ENCODE results near the gene MPP3. TPM values are rescaled to one million over a fixed set of nuclear protein-coding genes. Genes with fewer than 3 reads are reported as not detected.
"Not testable (repeated sequence)": the region's sequence is repeated elsewhere in the genome, so short reads cannot be mapped to it uniquely, and the experiment has no call there.

Gene MPP3
- total and polyA plus RNA-seq, 2 donors from 2014 or later: 3.2 to 5.8 TPM

- peaks cover 3 to 12% (median 10%) of the 10 kb centered on the region in 3 donors for H3K4me1 ChIP-seq (ENCODE audit: control insufficient read depth in 2 of 3, insufficient read depth in 2 of 3, low read depth in 1 of 3, low read length in 3 of 3)
- DNase-seq (no peak), FAIRE-seq (no peak)
- H3K36me3 ChIP-seq (ENCODE audit: control insufficient read depth in 2 of 3, insufficient read depth in 3 of 3, low read length in 3 of 3): no peaks in the 10 kb centered on the region
- intact Hi-C loops (cut with DNase I): loop anchor here (10.0 kb wide), 1 partner anchor 59 kb away; the partner anchor contains the start of gene CFAP97D1
- no peak overlapping the region for H3K4me3 ChIP-seq (ENCODE audit: low read length in 3 of 3)
- TF ChIP-seq CTCF (IDR thresholded peaks at IDR 0.05; ENCODE audit: borderline replicate concordance, extremely low read depth, insufficient read depth): no peak
- H3K9ac ChIP-seq (ENCODE audit: low read length in 3 of 3): no peak overlapping the region
- H3K27me3 ChIP-seq (ENCODE audit: control insufficient read depth, insufficient read depth, low read length): no peaks in the 10 kb centered on the region
- no peaks in the 10 kb centered on the region for H3K9me3 ChIP-seq (ENCODE audit: control insufficient read depth in 2 of 3, insufficient read depth in 1 of 3, low read length in 3 of 3)
- H3K27ac ChIP-seq (ENCODE audit: low read depth in 2 of 2, low read length in 2 of 2): no peak overlapping the region
These were observed 11.3 kb upstream of the MPP3 start for GRCh38 chr17:43844241-43844640.

DNA sequence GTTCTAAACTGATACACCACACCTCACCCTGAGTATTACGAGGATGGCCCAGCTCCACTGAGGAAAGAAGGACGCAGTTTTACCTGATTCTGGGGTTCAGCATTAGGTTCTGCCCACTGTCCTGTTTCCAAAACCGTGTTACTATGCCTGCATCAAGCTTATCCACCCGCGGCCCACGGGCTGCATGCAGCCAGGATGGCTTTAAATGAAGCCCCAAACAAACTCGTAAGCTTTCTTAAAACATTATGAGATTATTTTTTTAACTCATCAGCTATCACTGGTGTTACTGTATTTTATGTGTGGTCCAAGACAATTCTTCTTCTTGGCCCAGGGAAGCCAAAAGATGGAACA, 10.0 kb upstream of the MPP3 start:
- no peaks in the 10 kb centered on the region for H3K9me3 ChIP-seq (ENCODE audit: control insufficient read depth in 2 of 3, insufficient read depth in 1 of 3, low read length in 3 of 3)
- FAIRE-seq (no peak), DNase-seq (no peak)
- no peak overlapping the region for H3K27ac ChIP-seq (ENCODE audit: low read depth in 2 of 2, low read length in 2 of 2)
- H3K36me3 ChIP-seq (ENCODE audit: control insufficient read depth in 2 of 3, insufficient read depth in 3 of 3, low read length in 3 of 3): no peaks in the 10 kb centered on the region
- TF ChIP-seq CTCF (IDR thresholded peaks at IDR 0.05; ENCODE audit: borderline replicate concordance, extremely low read depth, insufficient read depth): no peak
- peaks cover 3 to 12% (median 10%) of the 10 kb centered on the region in 3 donors for H3K4me1 ChIP-seq (ENCODE audit: control insufficient read depth in 2 of 3, insufficient read depth in 2 of 3, low read depth in 1 of 3, low read length in 3 of 3)
- no peak overlapping the region for H3K9ac ChIP-seq (ENCODE audit: low read length in 3 of 3)
- no peak overlapping the region for H3K4me3 ChIP-seq (ENCODE audit: low read length in 3 of 3)
- intact Hi-C loops (cut with DNase I): loop anchor here (10.0 kb wide), 1 partner anchor 58 kb away; the partner anchor contains the start of gene CFAP97D1
- no peaks in the 10 kb centered on the region for H3K27me3 ChIP-seq (ENCODE audit: control insufficient read depth, insufficient read depth, low read length)

- DNase-seq; H3K27me3 ChIP-seq (ENCODE audit: control insufficient read depth, insufficient read depth, low read length); H3K9ac ChIP-seq (ENCODE audit: low read length in 3 of 3); H3K36me3 ChIP-seq (ENCODE audit: control insufficient read depth in 2 of 3, insufficient read depth in 3 of 3, low read length in 3 of 3); H3K27ac ChIP-seq (ENCODE audit: low read depth in 2 of 2, low read length in 2 of 2); H3K4me3 ChIP-seq (ENCODE audit: low read length in 3 of 3); FAIRE-seq; H3K9me3 ChIP-seq (ENCODE audit: control insufficient read depth in 2 of 3, insufficient read depth in 1 of 3, low read length in 3 of 3): not testable (repeated sequence)
- peaks cover 3 to 12% (median 10%) of the 10 kb centered on the region in 3 donors for H3K4me1 ChIP-seq (ENCODE audit: control insufficient read depth in 2 of 3, insufficient read depth in 2 of 3, low read depth in 1 of 3, low read length in 3 of 3)
- intact Hi-C loops (cut with DNase I): loop anchor here (10.0 kb wide), 1 partner anchor 58 kb away; the partner anchor contains the start of gene CFAP97D1
These were observed 9.4 kb upstream of the MPP3 start for GRCh38 chr17:43842091-43842974.

DNA sequence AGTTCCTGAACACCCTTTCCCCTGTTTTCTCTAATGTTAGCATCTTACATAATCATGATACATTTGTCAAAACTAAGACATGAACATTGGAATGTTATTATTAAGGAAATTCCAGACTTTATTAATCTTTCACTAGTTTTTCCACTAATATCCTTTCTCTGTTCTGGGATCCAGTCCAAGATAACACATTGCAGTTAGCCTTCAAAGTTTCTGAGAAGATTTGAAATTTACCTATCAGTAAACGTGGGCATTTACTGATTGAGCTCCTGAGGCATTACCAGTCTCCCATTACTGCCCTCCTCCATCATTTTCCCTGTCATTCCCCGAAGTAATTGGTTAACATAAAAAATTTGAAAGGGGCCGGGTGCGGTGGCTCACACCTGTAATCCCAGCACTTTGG, 8.3 kb upstream of the MPP3 start:
- no peaks in the 10 kb centered on the region for H3K36me3 ChIP-seq (ENCODE audit: control insufficient read depth in 2 of 3, insufficient read depth in 3 of 3, low read length in 3 of 3)
- intact Hi-C loops (cut with DNase I): loop anchor here (10.0 kb wide), 1 partner anchor 56 kb away; the partner anchor contains the start of gene CFAP97D1

More for the DNA sequence above, 8.3 kb upstream of the MPP3 start:
- Histone ChIP-seq H3K27ac (ENCODE audit: low read depth in 2 of 2, low read length in 2 of 2) (peak overlapping the region in 1 of 2 donors; percentile 33), H3K9me3 (ENCODE audit: control insufficient read depth in 2 of 3, insufficient read depth in 1 of 3, low read length in 3 of 3) (no peaks in the 10 kb centered on the region), H3K4me3 (ENCODE audit: low read length in 3 of 3) (no peak overlapping the region), H3K27me3 (ENCODE audit: control insufficient read depth, insufficient read depth, low read length) (no peaks in the 10 kb centered on the region), H3K4me1 (ENCODE audit: control insufficient read depth in 2 of 3, insufficient read depth in 2 of 3, low read depth in 1 of 3, low read length in 3 of 3) (peaks cover 0 to 10% (median 7%) of the 10 kb centered on the region in 3 donors), H3K9ac (ENCODE audit: low read length in 3 of 3) (no peak overlapping the region)
- DNase-seq: no peak
- TF ChIP-seq CTCF (IDR thresholded peaks at IDR 0.05; ENCODE audit: borderline replicate concordance, extremely low read depth, insufficient read depth): no peak
- FAIRE-seq: no peak
